Calu3 (cell line): ENCODE data around the gene NPAT. TPM values are rescaled to one million over a fixed set of nuclear protein-coding genes. Genes with fewer than 3 reads are reported as not detected.

Source experiments
- BruUV-seq: library from RNA; stranded (reverse); fragments of 400-500 nt; replicated peaks from 2 replicates; lab custom pipeline; 2021; lab: Mats Ljungman, UMichigan
- CTCF ChIA-PET: fragments of 300-600 bp; sonication (Branson Sonifier 250); formaldehyde crosslinking; loops from one replicate; lab custom pipeline; 2022; ENCODE audit warnings: antibody characterized with exemption; lab: Charles Lee
- DNase-seq: peaks from one replicate; pipeline ENCODE4 v3.0.0; 2022
- H3K27ac Mint-ChIP-seq: one replicate; pipeline ENCODE4 v1.8.0; 2022; ENCODE audit warnings: mixed read lengths; ENCODE audit not compliant: unreplicated experiment
- H3K27me3 Mint-ChIP-seq: one replicate; pipeline ENCODE4 v1.8.0; 2022; ENCODE audit warnings: mixed read lengths; ENCODE audit not compliant: unreplicated experiment
- H3K36me3 Mint-ChIP-seq: one replicate; pipeline ENCODE4 v1.8.0; 2022; ENCODE audit warnings: mild to moderate bottlenecking, moderate library complexity, mixed read lengths; ENCODE audit not compliant: insufficient read depth, unreplicated experiment
- H3K4me1 Mint-ChIP-seq: one replicate; pipeline ENCODE4 v1.8.0; 2022; ENCODE audit warnings: mild to moderate bottlenecking, low read depth, mixed read lengths; ENCODE audit not compliant: unreplicated experiment
- H3K4me3 Mint-ChIP-seq: one replicate; pipeline ENCODE4 v1.8.0; 2022; ENCODE audit warnings: mild to moderate bottlenecking, low read depth, moderate library complexity, mixed read lengths; ENCODE audit not compliant: unreplicated experiment
- H3K9me3 Mint-ChIP-seq: one replicate; pipeline ENCODE4 v1.8.0; 2022; ENCODE audit warnings: low read depth, mixed read lengths; ENCODE audit not compliant: unreplicated experiment
- CTCF ChIP-seq: fragments of 200-600 bp; IDR thresholded peaks from one replicate; pipeline ENCODE4 v1.8.0; 2022; ENCODE audit warnings: antibody characterized with exemption; ENCODE audit not compliant: unreplicated experiment
- intact Hi-C: fragments of 100-400 bp; cut with micrococcal nuclease; formaldehyde crosslinking; loops from one replicate; pipeline ENCODE4 v1.10.0; 2022; ENCODE audit not compliant: unreplicated experiment
- total RNA-seq: library from RNA; stranded (reverse); gene quantifications from 2 replicates; pipeline ENCODE4 v1.2.3, GENCODE V29; 2022

Gene NPAT
- total RNA-seq, 1 experiment from 2014 or later, result 11.5 TPM

- H3K36me3 Mint-ChIP-seq, result peaks cover 4% of the 10 kb centered on the region
Measured at GRCh38 chr11:108210441-108210840, 12.0 kb downstream of the NPAT start.

GRCh38 chr11:108207683-108208060 is 14.8 kb downstream of the NPAT start:
- no peak for TF ChIP-seq CTCF
- CTCF ChIA-PET, result no interaction called here
- intact Hi-C loops, result no loop called here
- Mint-ChIP-seq H3K4me3 (no peak overlapping the region), H3K4me1 (no peaks in the 10 kb centered on the region), H3K27ac (no peak overlapping the region), H3K27me3 (no peaks in the 10 kb centered on the region), H3K36me3 (peaks cover 4% of the 10 kb centered on the region), H3K9me3 (peaks cover 6% of the 10 kb centered on the region)
- no TSS peak for BruUV-seq
- no peak for DNase-seq

More at GRCh38 chr11:108210441-108210840, 12.0 kb downstream of the NPAT start:
- no peak for TF ChIP-seq CTCF
- Mint-ChIP-seq H3K4me3 (no peak overlapping the region), H3K27me3 (no peaks in the 10 kb centered on the region), H3K27ac (no peak overlapping the region), H3K9me3 (peaks cover 3% of the 10 kb centered on the region), H3K4me1 (no peaks in the 10 kb centered on the region)
- intact Hi-C loops, result no loop called here
- BruUV-seq, result no TSS peak
- CTCF ChIA-PET, result no interaction called here
- no peak for DNase-seq

GRCh38 chr11:108206969-108207682 is 15.3 kb downstream of the NPAT start:
- no peak for TF ChIP-seq CTCF
- intact Hi-C loops, result no loop called here
- no peaks in the 10 kb centered on the region for H3K27me3 Mint-ChIP-seq
- H3K4me1 Mint-ChIP-seq, result no peaks in the 10 kb centered on the region
- H3K27ac Mint-ChIP-seq, result no peak overlapping the region
- DNase-seq, result no peak
- CTCF ChIA-PET, result interaction anchor here (0.6 kb wide), 1 partner anchor 165 kb away, joined by 3 read pairs; no protein-coding TSS in a partner anchor
- peaks cover 4% of the 10 kb centered on the region for H3K36me3 Mint-ChIP-seq
- peaks cover 6% of the 10 kb centered on the region for H3K9me3 Mint-ChIP-seq
- no peak overlapping the region for H3K4me3 Mint-ChIP-seq
- BruUV-seq, result no TSS peak

GRCh38 chr11:108206171-108206570 is 16.3 kb downstream of the NPAT start:
- intact Hi-C loops, result no loop called here
- no peak for TF ChIP-seq CTCF
- H3K27ac Mint-ChIP-seq, result no peak overlapping the region
- H3K27me3 Mint-ChIP-seq, result no peaks in the 10 kb centered on the region
- no peak for DNase-seq
- H3K4me1 Mint-ChIP-seq, result no peaks in the 10 kb centered on the region
- CTCF ChIA-PET, result no interaction called here
- H3K4me3 Mint-ChIP-seq, result no peak overlapping the region
- BruUV-seq, result no TSS peak
- peaks cover 4% of the 10 kb centered on the region for H3K36me3 Mint-ChIP-seq
- peaks cover 6% of the 10 kb centered on the region for H3K9me3 Mint-ChIP-seq
